GM12878 (cell line): ENCODE measurements around the gene MYCN. TPM values are rescaled to one million over a fixed set of nuclear protein-coding genes. Genes with fewer than 3 reads are reported as not detected.

Experiments
- ATAC-seq: fragments of 200-7000 bp; cut with Tn5 transposase; 3 replicates; pipeline ENCODE4 v1.9.1; 2020; ENCODE audit warnings: mild to moderate bottlenecking, moderate library complexity
- BruUV-seq: library from RNA; stranded (reverse); fragments of 400-500 nt; replicated peaks from 2 replicates; lab custom pipeline; 2021; lab: Mats Ljungman, UMichigan
- CTCF ChIA-PET: fragments of 300-600 bp; sonication (Branson Sonifier 250); formaldehyde crosslinking; extraction: SDS; loops from one replicate; lab custom pipeline; 2021; ENCODE audit warnings: inconsistent platforms; lab: Yijun Ruan, JAX
- POLR2A ChIA-PET: fragments of 350-600 bp; formaldehyde crosslinking; extraction: SDS; loops from one replicate; lab custom pipeline; 2021; ENCODE audit warnings: inconsistent platforms; lab: Charles Lee
- RAD21 ChIA-PET: fragments of 300-600 bp; sonication (Branson Sonifier 250); formaldehyde crosslinking; loops from one replicate; lab custom pipeline; 2023; ENCODE audit warnings: antibody characterized with exemption; ENCODE audit not compliant: unreplicated experiment; lab: Charles Lee
- SMC1A ChIA-PET: fragments of 300-600 bp; sonication (Branson Sonifier 250); formaldehyde crosslinking; loops from one replicate; lab custom pipeline; 2023; ENCODE audit not compliant: unreplicated experiment, uncharacterized antibody; lab: Charles Lee
- DNase-seq: peaks from one replicate; pipeline ENCODE4 v3.0.0-alpha.2; 2011; ENCODE audit warnings: low read depth, low spot score
- FAIRE-seq: peaks from 3 replicates; lab custom pipeline; 2011; peaks lifted over from hg19 to GRCh38; lab: Jason Lieb, UNC
- H2AFZ ChIP-seq: 2 replicates; pipeline ENCODE4 v1.6.0; 2011; ENCODE audit warnings: low read depth, low read length, control low read depth; ENCODE audit not compliant: control insufficient read depth
- H3K27ac ChIP-seq: 2 replicates; pipeline ENCODE4 v1.5.1; 2011; ENCODE audit warnings: control low read depth; ENCODE audit not compliant: control insufficient read depth, insufficient read depth
- H3K27me3 ChIP-seq, 2 experiments: replicated peaks in 1 of 2; 2 replicates each; pipeline versions ENCODE4 v1.6.0 to v1.6.1; 2011; ENCODE audit warnings: low read length in 1 of 2; ENCODE audit not compliant: control insufficient read depth in 2 of 2, insufficient read depth in 2 of 2
- H3K36me3 ChIP-seq, 2 experiments: 2 replicates each; pipeline ENCODE4 v1.5.1; 2011; ENCODE audit warnings: low read length in 1 of 2; ENCODE audit not compliant: control insufficient read depth in 2 of 2, insufficient read depth in 2 of 2
- H3K4me1 ChIP-seq: 2 replicates; pipeline ENCODE4 v1.6.1; 2011; ENCODE audit warnings: mild to moderate bottlenecking, low read length, moderate library complexity, mixed read lengths; ENCODE audit not compliant: control insufficient read depth, insufficient read depth
- H3K4me2 ChIP-seq: 2 replicates; pipeline ENCODE4 v1.6.0; 2011; ENCODE audit warnings: control low read depth; ENCODE audit not compliant: control insufficient read depth, insufficient read depth
- H3K4me3 ChIP-seq: fragments of 200-600 bp; sonication (generic); 2 replicates; pipeline ENCODE4 v1.5.1; 2016
- H3K79me2 ChIP-seq: 2 replicates; pipeline ENCODE4 v1.6.0; 2011; ENCODE audit warnings: low read length; ENCODE audit not compliant: control insufficient read depth, insufficient read depth
- H3K9ac ChIP-seq: 2 replicates; pipeline ENCODE4 v1.8.0; 2011; ENCODE audit warnings: low read length, control low read depth, mixed read lengths; ENCODE audit not compliant: control insufficient read depth, insufficient read depth
- H3K9me3 ChIP-seq: replicated peaks from 3 replicates; pipeline ENCODE4 v1.5.1; 2011; ENCODE audit warnings: mild to moderate bottlenecking, low read length; ENCODE audit not compliant: control insufficient read depth, insufficient read depth
- H4K20me1 ChIP-seq: 2 replicates; pipeline ENCODE4 v1.6.0; 2011; ENCODE audit not compliant: control insufficient read depth, insufficient read depth
- BHLHE40 ChIP-seq, 2 experiments: fragments of 450-650 bp in 1 of 2; IDR thresholded peaks; 2 replicates each; pipeline ENCODE4 v1.6.1; 2011 to 2017; ENCODE audit warnings: low read depth in 2 of 2, borderline replicate concordance in 1 of 2, improper control_type of control experiment in 1 of 2, low read length in 1 of 2, mild to moderate bottlenecking in 1 of 2
- CHD1 ChIP-seq: IDR thresholded peaks from 2 replicates; pipeline ENCODE4 v1.6.1; 2012; ENCODE audit warnings: low read depth, low read length, improper control_type of control experiment
- HCFC1 ChIP-seq: fragments of 150-350 bp; IDR thresholded peaks from 2 replicates; pipeline ENCODE4 v1.6.1; 2014; ENCODE audit warnings: low read length
- POLR2A ChIP-seq: IDR thresholded peaks from 2 replicates; pipeline ENCODE4 v1.6.1; 2011; ENCODE audit warnings: low read depth, mild to moderate bottlenecking, low read length
- RAD21 ChIP-seq: IDR thresholded peaks from 2 replicates; pipeline ENCODE4 v1.6.1; 2011; ENCODE audit warnings: mild to moderate bottlenecking, low read depth, low read length, moderate library complexity; ENCODE audit not compliant: insufficient read depth
- RB1 ChIP-seq: fragments of 450-650 bp; formaldehyde crosslinking; IDR thresholded peaks from 2 replicates; pipeline ENCODE4 v1.6.1; 2017; ENCODE audit warnings: mild to moderate bottlenecking, borderline replicate concordance
- SIN3A ChIP-seq: IDR thresholded peaks from 2 replicates; pipeline ENCODE4 v1.6.1; 2012; ENCODE audit warnings: low read depth, low read length, improper control_type of control experiment
- SMARCA5 ChIP-seq: fragments of 450-650 bp; IDR thresholded peaks from 2 replicates; pipeline ENCODE4 v1.6.1; 2017; ENCODE audit warnings: mild to moderate bottlenecking
- SMC3 ChIP-seq: IDR thresholded peaks from 2 replicates; pipeline ENCODE4 v1.6.1; 2011; ENCODE audit warnings: low read length, improper control_type of control experiment, borderline replicate concordance
- TAF1 ChIP-seq: IDR thresholded peaks from 2 replicates; pipeline ENCODE4 v1.6.1; 2011; ENCODE audit warnings: mild to moderate bottlenecking, low read depth, low read length, borderline replicate concordance
- TCF12 ChIP-seq: IDR thresholded peaks from 2 replicates; pipeline ENCODE4 v1.6.1; 2011; ENCODE audit warnings: low read depth, mild to moderate bottlenecking, low read length
- ZNF207 ChIP-seq: fragments of 450-650 bp; IDR thresholded peaks from 2 replicates; pipeline ENCODE4 v1.6.1; 2014; ENCODE audit warnings: antibody characterized with exemption, mild to moderate bottlenecking, borderline replicate concordance
- ZNF384 ChIP-seq: IDR thresholded peaks from 2 replicates; pipeline ENCODE4 v1.6.1; 2012; ENCODE audit warnings: low read depth, mild to moderate bottlenecking, low read length, improper control_type of control experiment, borderline replicate concordance
- WGBS: methylation state at CpG from one replicate; pipeline ENCODE4 v1.1.6; 2016; ENCODE audit warnings: low lambda C conversion rate; ENCODE audit not compliant: insufficient replicate concordance, insufficient coverage; ENCODE audit errors: missing lambda C conversion rate; 5-methylcytosine and 5-hydroxymethylcytosine counted together
- in situ Hi-C: fragments of 300-500 bp; cut with MboI; formaldehyde crosslinking; loops from 9 replicates; pipeline ENCODE4 v1.14.3; 2018; ENCODE audit warnings: mixed read lengths
- intact Hi-C: fragments of 100-400 bp; cut with micrococcal nuclease; formaldehyde crosslinking; loops from one replicate; pipeline ENCODE4 v1.14.2; 2022; ENCODE audit not compliant: unreplicated experiment
- polyA plus RNA-seq, 11 experiments: library from polyadenylated mRNA; depleted of rRNA in 4 of 11; unstranded in 6 of 11; stranded (reverse) in 5 of 11; fragments of >200 nt; fragmentation: Nextera tagmentation in 4 of 11; fragmentation: Illumina TruSeq in 1 of 11; extraction: Ambion mirVana in 4 of 11; extraction: Trizol in 1 of 11; gene quantifications; 1 replicate in 1 of 11; 2 replicates in 10 of 11; pipeline versions ENCODE4 v1.2.1 to v1.2.3, GENCODE V29; 2011 to 2016; ENCODE audit warnings: inconsistent platforms in 2 of 11, missing spikeins in 2 of 11, low read depth in 1 of 11
- total RNA-seq, 4 experiments: library from RNA; depleted of rRNA in 3 of 4; stranded (reverse); fragments of >200 nt in 3 of 4; fragmentation: Illumina TruSeq in 1 of 4; extraction: Trizol in 1 of 4; gene quantifications; 2 replicates each; pipeline versions ENCODE4 v1.2.1 to v1.2.3, GENCODE V29; 2013 to 2021
- TF ChIP-seq, protein P1 (sequence below): IDR thresholded peaks from 2 replicates; pipeline ENCODE4 v1.6.1; 2011; ENCODE audit warnings: low read depth, low read length, improper control_type of control experiment, borderline replicate concordance
- TF ChIP-seq, protein P2 (sequence below), 3 experiments: IDR thresholded peaks in 2 of 3; conservative IDR thresholded peaks in 1 of 3; 2 replicates each; pipeline ENCODE4 v1.5.1; 2011; ENCODE audit warnings: low read depth in 3 of 3, low read length in 3 of 3, mild to moderate bottlenecking in 3 of 3, control low read depth in 2 of 3, moderate library complexity in 2 of 3, inconsistent platforms in 1 of 3, mixed read lengths in 1 of 3; ENCODE audit not compliant: control insufficient read depth in 2 of 3, insufficient read depth in 1 of 3; ENCODE audit errors: extremely low read depth in 1 of 3

Gene MYCN
- total and polyA plus RNA-seq, 10 of the 15 experiments (the other 5 are each of a cell fraction or from before 2014, with no cell fraction given), result not detected

DNA sequence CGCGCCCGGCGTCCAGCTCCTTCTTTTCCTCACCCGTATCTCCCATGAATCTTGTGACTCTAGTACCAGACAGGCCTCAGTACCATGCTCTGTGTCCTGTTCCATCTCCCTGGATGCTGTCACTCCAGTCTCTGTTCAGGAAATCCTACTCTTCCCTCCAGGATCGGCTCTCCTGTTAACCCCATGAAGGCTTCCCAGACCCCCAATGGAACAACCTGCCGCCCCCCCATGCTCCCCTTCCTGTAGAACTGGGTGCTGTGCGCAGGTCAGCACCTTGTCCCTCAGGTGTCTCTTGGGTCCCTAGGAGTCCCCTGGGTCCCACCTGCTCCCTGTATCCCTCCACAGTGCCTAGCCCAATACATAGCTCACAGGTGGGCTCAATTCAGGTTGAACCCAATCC is 41.3 kb downstream of the MYCN start:
- Histone ChIP-seq H3K79me2 (no peaks in the 10 kb centered on the region), H4K20me1 (no peaks in the 10 kb centered on the region), H3K9me3 (no peaks in the 10 kb centered on the region), H3K27ac (no peak overlapping the region), H3K27me3 (peaks cover 0 to 2% of the 10 kb centered on the region in 2 experiments; a peak in 2 of 4 replicates), H3K36me3 (no peaks in the 10 kb centered on the region), H3K4me3 (no peak overlapping the region), H2AFZ (no peak overlapping the region), H3K4me2 (no peak overlapping the region), H3K9ac (no peak overlapping the region), H3K4me1 (no peaks in the 10 kb centered on the region)
- CTCF ChIA-PET, result no interaction called here
- no peak for DNase-seq
- intact Hi-C loops, result no loop called here
- SMC1A ChIA-PET, result no interaction called here
- 75% methylated on average over 8 of the region's 8 CpGs for WGBS
- no TSS peak for BruUV-seq
- ATAC-seq, result no peak
- POLR2A ChIA-PET, result no interaction called here
- no peak for FAIRE-seq
- RAD21 ChIA-PET, result no interaction called here
- in situ Hi-C loops, result no loop called here
- TF ChIP-seq CHD1 (no peak), SMARCA5 (no peak), ZNF207 (no peak), SMC3 (no peak), RB1 (no peak), BHLHE40 (IDR thresholded peaks at IDR 0.05; ENCODE audit: borderline replicate concordance in 1 of 2, low read depth in 2 of 2, low read length in 1 of 2) (no peak), ZNF384 (no peak), RAD21 (no peak), POLR2A (no peak), TCF12 (no peak), HCFC1 (no peak), TAF1 (no peak), SIN3A (no peak)
- TF ChIP-seq, protein P1, sequence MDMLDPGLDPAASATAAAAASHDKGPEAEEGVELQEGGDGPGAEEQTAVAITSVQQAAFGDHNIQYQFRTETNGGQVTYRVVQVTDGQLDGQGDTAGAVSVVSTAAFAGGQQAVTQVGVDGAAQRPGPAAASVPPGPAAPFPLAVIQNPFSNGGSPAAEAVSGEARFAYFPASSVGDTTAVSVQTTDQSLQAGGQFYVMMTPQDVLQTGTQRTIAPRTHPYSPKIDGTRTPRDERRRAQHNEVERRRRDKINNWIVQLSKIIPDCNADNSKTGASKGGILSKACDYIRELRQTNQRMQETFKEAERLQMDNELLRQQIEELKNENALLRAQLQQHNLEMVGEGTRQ, result no peak
- TF ChIP-seq, protein P2, sequence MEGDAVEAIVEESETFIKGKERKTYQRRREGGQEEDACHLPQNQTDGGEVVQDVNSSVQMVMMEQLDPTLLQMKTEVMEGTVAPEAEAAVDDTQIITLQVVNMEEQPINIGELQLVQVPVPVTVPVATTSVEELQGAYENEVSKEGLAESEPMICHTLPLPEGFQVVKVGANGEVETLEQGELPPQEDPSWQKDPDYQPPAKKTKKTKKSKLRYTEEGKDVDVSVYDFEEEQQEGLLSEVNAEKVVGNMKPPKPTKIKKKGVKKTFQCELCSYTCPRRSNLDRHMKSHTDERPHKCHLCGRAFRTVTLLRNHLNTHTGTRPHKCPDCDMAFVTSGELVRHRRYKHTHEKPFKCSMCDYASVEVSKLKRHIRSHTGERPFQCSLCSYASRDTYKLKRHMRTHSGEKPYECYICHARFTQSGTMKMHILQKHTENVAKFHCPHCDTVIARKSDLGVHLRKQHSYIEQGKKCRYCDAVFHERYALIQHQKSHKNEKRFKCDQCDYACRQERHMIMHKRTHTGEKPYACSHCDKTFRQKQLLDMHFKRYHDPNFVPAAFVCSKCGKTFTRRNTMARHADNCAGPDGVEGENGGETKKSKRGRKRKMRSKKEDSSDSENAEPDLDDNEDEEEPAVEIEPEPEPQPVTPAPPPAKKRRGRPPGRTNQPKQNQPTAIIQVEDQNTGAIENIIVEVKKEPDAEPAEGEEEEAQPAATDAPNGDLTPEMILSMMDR (IDR thresholded peaks at IDR 0.05 in 2 of 3, conservative IDR thresholded peaks at IDR 0.05 in 1 of 3; ENCODE audit: control insufficient read depth in 2 of 3, extremely low read depth in 1 of 3, insufficient read depth in 1 of 3, low read depth in 3 of 3, low read length in 3 of 3), result no peak
